ENCODE data around the gene FAM228A.
"Not testable (repeated sequence)": the region's sequence is repeated elsewhere in the genome, so short reads cannot be mapped to it uniquely, and the experiment has no call there.

Gene FAM228A

DNA sequence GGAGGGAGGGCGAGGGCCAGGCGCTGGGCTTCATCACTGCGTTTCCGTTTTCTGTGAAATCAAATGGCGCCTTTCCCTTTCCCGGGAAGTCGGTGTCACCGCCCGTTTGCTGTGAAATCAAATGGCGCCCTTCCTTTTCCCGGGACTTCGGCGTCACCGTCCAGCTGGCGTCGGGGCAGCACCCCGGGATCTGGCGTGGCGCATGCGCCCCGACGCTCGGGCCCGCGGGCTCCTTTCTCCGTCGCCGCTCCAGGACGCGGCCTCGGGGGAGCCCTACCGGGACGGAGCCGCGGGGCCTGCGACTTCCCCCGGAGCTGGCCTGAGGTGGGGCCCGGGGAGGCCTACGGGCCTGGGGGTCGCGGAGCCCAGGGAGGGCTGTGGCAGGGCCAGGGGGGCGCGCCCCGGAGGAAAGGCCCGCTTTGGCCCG is at the start of gene FAM228A:
TSS of gene FAM228A (plus strand) at position 203 of the 427 bp plus-strand sequence. CDS start 428 bp downstream, outside the sequence.
- no peak for DNase-seq

DNA sequence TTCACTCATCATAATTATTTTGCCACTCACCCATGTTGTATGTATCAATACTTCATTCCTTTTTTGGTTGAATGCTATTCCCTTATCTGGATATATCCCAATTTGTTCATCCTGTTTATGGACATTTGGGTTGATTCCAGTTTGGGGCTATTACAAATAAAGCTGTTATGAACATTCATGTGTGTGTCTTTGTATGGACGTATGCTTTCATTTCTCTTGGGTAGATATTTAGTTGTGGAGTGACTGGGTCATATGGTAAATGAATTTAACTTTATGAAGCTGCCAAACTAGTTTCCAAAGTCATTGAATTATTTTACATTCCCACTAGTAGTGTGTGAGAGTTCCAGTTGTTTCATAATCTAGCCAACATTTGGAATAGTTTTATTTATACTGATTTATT is 48.9 kb upstream of the FAM228A start:
- DNase-seq = no peak

DNA sequence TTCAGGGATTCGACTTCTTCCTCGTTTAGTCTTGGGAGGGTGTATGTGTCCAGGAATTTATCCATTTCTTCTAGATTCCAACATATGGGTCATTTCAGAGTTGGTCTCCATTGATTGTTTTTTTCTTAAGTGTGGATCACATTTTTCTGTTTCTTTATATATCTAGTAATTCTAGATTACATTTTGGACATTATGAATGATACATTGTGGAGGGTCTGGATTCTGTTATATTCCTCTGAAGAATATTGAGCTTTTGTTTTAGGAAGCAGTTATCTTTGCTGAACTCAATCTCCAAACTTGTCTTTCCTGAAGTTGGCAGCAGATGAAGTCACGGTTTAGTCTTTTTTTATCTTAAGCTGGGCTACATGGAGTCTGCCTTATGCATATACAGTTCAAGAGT is 42.3 kb upstream of the FAM228A start:
- DNase-seq = no peak

DNA sequence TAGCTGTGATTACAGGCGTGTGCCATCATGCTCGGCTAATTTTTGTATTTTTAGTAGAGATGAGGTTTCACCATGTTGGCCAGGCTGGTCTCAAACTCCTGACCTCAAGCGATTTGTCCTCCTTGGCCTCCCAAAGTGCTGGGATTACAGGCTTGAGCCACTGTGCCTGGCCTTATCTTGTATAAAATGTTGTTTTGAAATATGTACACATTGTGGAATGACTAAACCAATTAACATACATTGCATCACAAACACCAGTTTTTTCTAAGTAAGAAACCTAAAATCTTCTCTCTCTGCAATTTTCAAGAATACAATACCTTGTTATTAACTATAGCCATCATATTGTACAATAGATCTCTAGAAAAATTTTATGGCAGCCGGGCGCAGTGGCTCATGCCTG is 34.5 kb upstream of the FAM228A start:
- DNase-seq = not testable (repeated sequence)

DNA sequence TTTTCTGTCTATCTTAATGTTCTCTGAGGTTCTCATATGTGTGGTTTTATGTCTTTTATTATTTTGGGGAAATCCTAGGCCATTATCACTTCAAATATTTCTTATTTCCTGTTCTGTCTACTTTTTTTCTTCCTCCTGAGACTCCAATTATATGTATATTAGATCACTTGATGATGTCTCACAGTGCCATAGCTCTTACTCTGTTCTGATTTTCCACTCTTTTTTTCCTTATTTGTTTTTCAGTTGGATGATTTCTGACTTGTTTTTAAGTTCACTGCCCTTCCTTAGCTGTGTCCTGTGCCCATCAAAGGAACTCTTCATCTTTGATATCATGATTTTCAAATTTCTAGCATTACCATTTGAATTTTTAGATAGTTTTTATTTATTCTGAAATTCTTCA is 27.5 kb upstream of the FAM228A start:
- no peak for DNase-seq

DNA sequence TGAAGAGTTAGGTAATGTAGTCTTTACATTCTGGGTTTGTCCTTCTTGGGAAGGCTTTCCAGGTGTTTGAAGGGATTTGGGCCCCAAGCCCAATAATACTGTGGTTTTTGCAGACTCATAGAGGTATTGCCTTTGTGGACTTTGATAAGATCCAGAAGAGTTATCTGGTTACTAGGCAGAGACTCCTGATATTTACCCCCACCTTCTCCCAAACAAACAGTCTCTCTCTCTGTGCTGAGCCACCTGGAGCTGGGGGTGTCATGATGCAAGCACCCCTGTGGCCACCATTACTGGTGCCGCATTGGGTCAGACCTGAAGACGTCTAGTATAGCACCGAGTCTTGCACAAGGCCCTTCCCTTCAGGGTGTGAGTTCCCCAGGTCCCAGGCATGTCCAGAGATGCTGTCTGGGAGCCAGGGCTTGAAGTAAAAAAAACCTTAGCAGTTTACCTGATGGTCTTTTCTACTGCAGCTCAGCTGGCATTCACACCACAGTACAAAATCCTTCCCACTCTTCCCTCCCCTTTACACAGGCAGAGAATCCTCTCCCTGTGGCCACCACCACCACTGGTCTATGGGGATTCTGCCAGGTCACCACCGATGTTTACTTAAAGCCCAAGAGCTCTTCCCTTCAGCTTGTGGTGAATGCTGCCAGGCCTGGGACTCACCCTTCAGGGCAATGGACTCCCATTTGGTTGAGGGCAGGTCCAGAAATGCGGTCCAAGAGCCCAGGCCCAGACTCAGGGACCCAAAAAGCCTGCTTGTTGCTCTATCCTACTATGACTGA is 22.2 kb upstream of the FAM228A start:
- no peak for DNase-seq

DNA sequence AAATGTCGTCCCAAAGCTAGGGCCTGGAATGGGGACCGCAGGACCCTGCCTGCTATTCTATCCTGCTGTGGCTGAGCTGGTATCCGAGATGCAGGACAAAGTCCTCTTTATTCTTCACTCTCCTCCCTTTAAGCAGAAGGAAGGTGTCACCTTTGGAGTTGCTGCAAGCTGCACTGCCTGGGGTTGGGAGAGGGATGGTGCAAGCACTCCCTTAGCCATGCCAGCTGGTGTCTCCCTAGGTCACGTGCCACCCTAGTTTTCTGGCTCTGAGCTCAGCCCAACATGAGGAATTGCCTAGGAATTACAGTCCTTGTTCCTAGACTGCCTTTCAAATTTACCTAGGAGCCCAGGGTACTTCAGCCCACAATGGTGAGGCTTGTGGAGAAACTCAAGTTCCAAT is 21.4 kb upstream of the FAM228A start:
- DNase-seq = no peak

DNA sequence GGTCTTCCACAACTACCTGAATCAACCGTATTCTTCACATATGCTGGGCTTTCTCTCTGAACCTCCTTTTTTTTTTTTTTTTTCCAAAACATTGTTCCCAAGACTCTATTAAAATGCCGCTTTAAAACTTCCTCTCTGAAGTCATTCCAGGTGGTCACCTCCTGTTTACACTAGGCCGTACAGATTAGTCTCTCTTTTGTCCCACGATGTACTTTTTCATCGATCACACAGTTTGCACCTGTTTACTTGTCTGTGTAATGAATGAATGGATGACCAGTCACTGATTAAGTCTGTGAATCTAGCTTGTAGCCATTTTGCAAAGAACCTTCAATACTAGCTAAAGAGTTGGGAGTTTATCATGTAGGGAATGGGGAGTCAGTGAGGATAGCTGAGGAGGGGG is 16.7 kb upstream of the FAM228A start:
- no peak for DNase-seq

DNA sequence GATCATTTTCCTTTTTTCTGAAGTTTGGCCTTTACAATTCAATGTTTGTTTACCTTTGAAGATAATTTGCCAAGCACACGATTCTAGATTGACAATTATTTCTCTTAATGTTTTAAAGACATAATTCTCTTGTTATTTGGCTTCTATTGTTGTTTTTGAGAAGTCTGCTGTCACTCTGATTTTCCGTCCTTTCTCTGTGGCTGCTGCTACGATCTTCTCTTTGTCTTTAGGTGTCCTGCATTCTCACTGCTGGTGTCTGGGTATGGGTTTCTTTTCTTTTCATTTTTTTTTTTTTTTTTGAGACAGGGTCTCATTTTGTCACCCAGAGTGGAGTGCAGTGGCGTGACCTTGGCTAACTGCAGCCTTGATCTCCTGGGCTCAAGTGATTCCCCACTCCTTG is 15.1 kb upstream of the FAM228A start:
- DNase-seq = no peak

DNA sequence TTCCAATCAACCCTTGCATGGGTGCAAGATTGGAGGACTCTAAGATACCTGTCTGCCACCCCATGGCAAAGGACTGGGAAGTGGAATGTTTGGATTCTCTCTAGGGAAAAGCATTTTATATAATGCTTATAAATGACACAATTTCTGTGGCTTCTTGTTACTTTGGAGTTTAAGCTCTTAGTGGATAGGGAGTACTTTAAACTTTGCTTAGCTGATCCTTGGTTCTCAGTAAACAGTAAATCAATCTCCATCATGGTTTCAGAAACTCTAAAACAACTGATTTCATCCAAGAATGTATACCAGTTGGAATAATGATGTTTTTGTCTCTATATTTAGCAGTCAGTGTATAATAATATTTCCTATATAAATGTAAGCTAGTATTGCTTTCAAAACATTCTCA is 14.1 kb upstream of the FAM228A start:
- DNase-seq = no peak

DNA sequence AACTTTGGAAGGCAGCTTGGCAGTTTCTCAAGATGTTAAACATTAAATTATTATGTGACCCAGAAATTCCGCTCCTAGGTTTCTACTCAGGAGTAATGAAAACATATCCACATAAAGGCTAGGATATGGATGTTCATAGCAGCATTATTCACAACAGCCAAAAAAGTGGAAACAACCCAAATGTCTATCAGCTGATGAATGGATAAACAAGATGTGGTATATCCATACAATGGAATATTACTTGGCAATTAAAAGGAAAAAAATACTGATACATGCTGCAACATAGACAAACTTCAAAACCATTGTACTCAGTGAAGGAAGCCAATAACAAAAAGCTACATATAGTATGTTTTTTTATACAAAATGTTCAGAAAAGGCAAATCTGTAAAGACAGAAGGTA is 12.4 kb upstream of the FAM228A start:
- DNase-seq = no peak

DNA sequence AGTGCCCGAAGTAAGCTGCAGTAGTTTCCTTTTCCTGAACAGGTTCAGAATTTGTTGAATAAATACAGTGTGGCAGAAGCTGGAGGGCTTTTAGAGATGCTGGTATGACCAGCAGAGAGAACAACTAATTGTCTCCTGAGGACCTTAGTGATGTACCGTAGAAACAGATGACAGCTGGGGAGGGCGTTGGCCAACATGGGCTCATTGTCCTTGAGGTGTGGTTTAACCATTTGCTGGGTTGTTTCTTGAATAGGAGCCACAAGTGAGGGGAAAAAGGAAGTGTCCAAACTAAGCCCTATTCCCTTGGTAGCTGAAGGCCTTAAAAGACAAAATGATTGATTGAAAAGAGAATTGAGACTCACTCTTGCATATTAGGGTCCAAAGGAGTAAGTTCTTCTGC is 11.7 kb upstream of the FAM228A start:
- DNase-seq = no peak

DNA sequence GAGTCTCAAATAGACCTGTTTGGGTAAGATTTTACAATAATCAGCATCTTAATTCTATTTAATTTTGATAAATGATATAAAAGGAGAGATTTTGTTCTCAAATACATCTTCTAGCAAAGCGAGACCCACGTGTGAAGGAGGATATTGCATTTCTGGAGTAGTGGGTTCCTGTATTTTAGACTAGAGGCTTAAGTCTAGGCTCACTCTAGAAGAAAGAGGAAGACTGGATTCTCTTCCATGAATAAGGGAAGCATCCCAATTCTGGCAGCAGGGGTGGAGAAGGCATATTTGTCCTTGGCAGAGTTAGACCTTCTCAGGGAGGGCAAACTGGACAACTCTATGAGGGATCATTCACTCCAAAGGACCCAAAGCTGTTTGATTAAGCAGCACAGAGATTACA is 11.3 kb upstream of the FAM228A start:
- DNase-seq = peak; percentile 16

DNA sequence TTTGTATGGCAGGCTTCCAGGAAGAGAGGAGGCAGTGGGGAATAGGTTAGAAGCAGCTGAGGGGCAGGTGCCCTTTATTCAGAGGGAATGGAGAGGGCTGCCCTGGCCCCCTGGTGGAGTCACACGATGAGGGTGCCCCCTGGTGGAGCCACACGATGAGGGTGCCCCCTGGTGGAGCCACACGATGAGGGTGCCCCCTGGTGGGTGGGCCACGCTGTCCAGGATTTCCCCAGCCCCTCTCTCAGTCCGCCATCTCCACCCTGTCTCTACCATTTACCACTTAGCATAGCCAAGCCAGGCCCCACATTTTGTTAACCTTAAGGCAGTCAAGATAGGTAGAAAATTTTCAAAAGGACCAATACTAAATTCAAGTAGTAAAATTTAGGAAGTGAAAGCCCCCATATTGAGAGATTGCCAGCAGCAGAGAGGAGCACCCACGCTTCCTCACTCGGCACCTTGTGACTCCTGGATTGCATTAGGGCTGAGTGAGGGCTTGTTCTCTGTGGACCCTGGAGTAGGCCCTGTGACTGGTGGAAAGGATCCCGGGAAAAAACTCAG is 10.4 kb upstream of the FAM228A start:
- peak; percentile 77 for DNase-seq

DNA sequence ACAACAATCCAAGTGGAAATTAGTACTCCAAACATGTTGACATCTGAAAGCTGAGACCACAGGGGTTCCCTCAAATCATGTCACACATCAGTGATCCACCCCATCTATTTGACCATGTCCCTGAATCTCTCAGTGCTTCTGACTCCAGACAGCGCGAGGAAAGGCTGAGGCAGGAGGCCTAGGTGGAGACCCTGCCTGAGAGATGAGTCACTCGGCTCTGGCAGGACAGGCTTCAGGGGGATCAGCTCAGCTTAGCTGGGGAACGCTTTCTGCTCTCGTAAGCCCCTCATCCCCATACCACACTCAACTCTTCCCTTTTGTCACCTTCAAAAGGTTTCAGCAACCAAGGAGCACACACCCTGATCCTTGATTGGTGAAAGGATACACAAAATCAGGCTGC is 5.8 kb upstream of the FAM228A start:
- DNase-seq = no peak

DNA sequence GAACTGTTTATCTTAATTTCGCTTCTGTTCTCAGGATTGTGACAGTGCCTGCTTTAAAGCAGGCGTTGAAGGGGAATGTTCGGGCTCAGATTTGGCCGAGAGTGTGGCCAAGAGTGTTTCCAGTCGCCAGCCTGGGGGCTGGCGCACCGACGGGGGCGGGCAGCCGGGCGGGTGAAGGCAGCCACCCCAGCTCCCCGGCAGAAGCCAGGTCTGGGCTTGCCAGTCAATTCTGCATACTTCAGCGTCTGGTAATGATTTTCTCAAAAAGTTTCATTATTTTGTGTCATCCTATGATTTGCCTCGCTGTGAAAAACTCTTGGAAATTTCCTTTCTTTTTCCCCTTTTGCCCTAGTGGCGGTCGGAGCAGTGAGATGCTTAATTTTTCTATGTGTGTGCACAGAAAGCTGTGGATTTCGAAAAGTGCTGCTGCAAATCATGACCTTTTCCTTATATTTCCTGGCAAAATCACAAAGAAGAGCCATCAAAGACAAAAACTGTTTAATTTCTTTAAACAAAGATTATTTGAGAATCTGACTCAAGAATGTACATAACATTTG is 856 bp downstream of the FAM228A start:
- no peak for DNase-seq

DNA sequence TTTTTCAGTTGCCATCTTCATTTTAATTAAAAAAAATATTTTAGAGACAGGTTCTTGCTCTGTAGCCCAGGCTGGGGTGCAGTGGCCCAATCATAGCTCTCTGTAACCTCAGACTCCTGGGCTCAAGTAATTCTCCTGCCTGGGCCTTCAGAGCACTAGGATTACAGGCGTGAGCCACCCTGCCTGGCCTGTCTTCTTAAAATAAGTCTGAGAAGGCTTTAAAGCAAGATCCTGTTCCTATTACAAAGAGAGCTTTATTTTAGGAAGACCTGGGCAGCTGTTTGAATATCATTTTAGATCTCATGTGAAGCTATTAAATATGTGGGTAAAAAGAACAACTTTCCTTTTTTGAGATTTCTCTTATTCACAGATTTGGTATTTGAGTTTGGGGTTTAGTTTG is 1.5 kb downstream of the FAM228A start:
- no peak for DNase-seq

DNA sequence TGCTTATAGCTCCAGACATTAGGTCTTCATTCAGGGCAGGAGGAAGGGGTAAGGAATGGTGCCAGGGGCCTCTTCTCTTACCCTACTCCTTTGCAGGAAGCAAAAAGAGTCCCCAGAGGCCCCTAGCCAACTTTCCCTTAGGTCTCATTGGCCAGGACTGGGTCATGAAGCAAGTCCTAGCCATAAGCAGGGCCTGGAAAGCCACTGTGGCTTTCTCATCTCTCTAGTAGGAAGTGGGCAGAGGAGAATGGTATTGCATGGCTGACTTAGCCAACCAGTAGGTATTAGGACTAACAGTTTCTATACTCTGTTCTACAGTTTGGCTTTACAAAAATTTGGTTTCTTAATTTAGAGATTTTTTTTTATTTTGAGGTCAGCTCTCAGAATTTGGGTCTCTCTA is 4.8 kb downstream of the FAM228A start:
- DNase-seq = no peak

DNA sequence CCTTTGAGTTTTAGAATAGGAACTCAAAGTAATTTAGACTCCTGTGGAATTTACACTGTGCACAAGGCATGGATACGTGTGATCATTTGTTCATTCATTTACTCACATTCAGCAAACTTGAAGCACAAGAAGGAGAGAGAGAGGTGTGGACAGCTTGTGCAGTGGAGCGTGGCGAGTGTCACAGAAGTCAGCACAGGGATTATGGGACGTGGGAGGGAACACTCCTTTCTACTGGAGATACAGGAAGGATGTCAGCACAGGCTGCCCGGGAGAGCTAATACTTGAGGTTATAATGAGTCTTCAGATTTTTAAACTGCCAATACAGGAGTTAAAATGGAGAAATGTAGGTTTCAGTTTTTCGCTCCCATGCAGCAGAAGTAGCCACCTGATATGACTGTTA is 7.0 kb downstream of the FAM228A start:
- DNase-seq = no peak

DNA sequence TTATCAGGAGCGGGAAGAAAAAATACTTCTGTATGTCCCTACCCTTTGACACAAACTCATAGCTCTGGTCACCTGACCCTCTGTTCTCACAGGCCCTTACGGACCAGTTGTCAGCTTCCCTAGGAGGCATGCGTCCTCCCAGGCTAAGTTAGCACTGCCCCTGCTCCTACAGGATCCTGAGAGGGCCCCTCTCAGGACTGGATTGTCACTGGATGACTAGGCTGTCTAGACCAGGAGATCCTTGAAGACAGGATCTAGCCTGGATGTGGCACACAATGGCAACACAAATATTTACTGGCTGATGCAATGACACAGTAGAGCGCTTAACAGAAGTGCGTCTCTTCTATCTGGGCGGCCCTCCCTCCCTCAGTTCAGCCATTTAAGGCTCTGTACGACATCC is 7.7 kb downstream of the FAM228A start:
- DNase-seq = no peak

DNA sequence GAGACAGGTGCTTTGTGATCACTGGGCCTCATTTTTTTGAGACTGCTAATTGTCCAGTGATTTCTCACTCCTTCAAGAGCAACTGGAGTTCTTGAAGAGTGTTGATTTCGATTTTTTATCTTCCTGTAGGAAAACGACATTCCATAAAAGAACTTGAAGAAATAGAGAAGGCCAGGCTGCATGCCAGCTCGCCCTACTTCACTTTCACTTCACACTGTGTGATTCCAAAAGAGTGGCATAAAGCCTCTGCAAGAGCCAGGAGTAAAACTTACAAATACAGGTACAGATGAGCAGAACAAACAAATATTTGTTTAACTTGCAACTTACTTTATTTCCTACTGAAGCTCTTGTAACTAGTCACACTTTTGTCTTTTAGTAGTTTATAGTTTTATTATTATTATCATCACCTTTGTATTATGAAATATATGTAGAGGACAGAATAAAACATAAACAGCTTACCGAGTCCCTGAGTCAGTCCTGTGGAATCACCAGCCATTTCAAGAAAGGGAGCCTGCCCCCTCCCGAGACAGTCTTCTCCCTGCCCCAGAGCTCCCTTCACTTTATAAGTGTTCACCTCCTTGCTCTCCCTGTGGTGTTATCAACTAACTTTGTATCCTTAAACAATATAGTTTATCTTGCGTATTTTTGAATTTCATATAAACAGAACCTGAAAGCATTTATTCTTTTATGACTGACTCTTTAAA is 8.7 kb downstream of the FAM228A start:
- no peak for DNase-seq

DNA sequence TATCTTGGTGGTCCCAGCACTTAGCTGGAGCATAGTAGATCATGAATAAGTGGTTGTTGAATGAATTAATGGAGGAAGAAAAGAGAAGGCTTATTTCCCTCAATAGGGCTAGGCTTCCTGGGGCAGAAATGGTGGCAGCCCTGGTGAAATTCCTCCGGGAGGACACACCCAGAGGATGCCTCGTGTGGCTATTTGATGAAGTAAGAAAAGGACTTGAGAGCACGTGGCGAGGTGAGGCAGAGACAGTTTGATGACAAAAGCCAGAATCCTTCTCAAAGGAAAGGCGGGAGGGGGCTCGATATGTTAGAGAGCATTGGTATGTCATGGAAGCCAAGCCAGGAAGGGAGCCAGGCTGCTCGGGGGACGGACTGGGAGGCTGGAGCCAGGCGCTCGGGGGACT is 14.7 kb downstream of the FAM228A start:
- no peak for DNase-seq

DNA sequence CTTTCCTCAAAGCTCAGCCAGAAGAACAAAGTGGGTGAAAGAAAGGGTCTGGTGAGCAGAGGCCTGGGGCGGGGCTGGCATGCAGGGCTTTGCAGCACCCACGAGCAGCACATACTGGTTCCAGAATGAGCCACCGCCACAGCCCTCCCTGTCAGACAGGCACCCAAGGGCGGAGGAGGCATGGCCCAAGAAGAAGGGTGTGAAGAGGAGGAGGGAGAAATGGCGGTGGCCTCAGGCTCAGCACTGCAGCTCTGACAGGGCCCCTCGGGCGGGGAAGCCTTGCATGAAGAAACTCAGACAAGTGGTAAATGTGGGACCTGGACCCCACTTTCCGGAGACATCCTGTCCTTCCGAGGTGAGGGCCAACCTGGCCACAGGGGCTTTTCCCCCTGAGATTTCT is 15.7 kb downstream of the FAM228A start:
- no peak for DNase-seq

DNA sequence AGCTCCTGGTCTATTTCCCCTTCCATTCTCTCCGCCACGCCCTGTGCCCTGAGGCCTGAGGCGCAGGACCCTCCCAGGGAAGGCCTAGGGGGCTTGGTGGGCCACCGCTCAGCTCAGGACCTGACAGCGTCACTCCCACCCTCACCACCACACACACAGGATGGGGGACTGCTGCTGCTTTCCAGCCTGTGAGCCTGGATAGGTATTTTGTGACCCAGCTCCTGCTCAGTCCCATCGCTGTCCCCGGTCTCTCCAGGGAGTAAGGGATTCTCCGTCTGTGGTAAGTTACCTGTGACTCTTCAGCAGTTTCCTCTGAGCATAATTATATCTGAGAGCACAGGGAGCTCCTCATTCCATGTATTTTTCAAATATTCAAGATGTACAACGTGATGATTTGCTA is 16.3 kb downstream of the FAM228A start:
- no peak for DNase-seq
